Activated CD8-positive, alpha-beta memory T cell treated with anti-CD3 and anti-CD28 coated beads, Interleukin-2, amount 50 U/mL, for 1 hour (primary cell): Measurements from ENCODE around the gene COL6A5.
"Not testable (repeated sequence)": the region's sequence is repeated elsewhere in the genome, so short reads cannot be mapped to it uniquely, and the experiment has no call there.

Experiments
- DNase-seq: peaks from one replicate; pipeline ENCODE4 v3.0.0-alpha.2; 2020; ENCODE audit errors: extremely low read depth

Gene COL6A5

GRCh38 chr3:130433306-130433705, 87.8 kb downstream of the COL6A5 start:
- no peak for DNase-seq

DNA sequence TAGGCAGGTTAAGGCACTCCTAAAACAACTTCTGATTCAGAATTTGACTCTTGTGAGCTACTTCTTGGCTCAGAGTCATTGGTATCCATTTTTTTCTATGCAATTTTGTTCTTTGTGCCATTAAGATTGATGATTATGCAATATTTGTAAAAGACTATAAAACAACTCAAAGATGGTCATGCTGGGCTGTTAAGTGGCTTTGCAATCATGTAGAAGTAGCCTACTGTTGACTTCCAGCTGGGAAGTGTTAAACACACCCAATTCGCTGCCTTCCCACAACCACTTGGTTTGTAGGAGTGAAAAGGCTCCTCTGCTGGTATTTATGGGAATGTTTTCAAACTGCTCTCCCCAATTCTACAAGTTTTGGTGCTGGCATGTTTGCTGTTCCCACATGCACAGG, 96.8 kb downstream of the COL6A5 start:
- DNase-seq: no peak

DNA sequence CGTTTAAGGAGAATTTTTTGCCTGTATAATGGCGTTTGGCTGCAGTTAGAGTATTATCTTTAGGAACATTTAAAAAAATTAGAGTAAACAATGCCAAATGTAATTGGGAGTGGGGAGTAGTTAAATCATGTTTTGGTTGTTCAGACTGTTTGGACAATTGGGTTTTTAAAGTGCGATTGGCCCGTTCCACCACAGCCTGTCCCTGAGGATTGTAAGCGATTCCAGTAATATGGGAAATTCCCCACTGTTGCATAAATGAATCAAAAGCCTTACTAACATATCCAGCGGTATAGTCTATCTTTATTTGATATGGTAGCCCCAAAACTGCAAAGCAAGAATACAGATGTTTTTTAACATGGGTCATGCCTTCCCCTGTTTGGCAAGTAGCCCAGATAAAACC, 101.4 kb downstream of the COL6A5 start:
- not testable (repeated sequence) for DNase-seq

DNA sequence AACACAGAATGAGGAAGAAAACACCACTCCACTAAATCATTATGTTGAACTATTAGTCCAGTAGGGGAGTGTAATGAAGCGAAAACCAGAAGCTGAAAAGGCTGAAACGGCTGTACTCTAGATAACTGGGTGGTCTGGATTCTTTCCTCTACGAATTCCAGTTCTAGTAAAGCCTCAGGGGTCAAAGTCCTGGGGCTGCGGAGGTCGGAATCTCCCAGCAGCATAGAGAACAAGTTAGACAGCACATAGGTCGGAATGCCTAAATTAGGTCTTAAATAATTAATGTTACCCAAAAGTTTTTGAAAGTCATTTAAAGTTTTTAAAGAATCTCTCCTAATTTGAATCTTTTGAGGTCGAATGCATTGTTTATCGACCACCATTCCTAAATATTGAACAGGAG, 102.7 kb downstream of the COL6A5 start:
- not testable (repeated sequence) for DNase-seq

GRCh38 chr3:130456540-130456939, 111.1 kb downstream of the COL6A5 start:
- DNase-seq: no peak

DNA sequence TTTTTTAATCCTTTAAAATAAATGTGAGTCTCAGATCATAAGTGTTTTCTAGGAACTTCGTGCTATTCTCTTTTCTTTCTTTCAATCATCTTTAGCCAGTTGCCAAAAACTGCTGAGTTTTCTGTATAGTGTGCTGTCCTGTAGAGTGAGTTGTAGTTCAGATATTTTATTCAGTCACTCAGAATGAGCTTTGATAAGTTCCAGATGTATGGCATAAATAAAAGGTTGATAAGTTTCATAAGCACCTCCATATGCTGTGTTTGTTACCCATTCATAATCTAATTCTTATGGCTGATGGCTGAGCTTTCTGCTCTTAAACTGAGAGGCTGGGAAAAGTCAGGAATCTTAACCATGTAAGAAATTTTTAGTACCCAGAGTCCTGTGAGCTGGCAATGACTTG, 112.2 kb downstream of the COL6A5 start:
- DNase-seq: no peak

GRCh38 chr3:130459944-130460343, 114.5 kb downstream of the COL6A5 start:
- DNase-seq: no peak

GRCh38 chr3:130462089-130462488, 116.6 kb downstream of the COL6A5 start:
- no peak for DNase-seq

DNA sequence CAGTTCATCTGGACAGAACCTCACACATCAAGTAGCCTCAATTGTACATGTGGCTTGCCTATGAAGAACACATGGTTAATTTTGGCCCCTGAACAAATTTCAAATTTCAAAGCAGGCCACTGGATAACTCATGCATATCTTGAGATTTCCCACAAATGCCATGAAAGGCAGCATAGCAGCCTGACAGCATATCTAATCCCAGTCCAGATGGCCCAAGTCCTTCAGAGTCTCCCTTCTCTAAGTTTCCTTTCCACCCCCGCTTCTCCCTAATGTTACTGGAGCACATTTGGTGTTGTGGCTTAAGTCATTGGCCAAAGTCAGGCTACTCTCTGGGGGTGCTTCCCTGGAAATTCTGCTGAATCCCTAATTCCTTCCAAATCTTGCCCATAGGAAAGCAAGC, 117.7 kb downstream of the COL6A5 start:
- no peak for DNase-seq

- DNase-seq: no peak
Observed at GRCh38 chr3:130465521-130465920, 120.0 kb downstream of the COL6A5 start.

- no peak for DNase-seq
Observed at GRCh38 chr3:130468311-130468710, 122.8 kb downstream of the COL6A5 start.

DNA sequence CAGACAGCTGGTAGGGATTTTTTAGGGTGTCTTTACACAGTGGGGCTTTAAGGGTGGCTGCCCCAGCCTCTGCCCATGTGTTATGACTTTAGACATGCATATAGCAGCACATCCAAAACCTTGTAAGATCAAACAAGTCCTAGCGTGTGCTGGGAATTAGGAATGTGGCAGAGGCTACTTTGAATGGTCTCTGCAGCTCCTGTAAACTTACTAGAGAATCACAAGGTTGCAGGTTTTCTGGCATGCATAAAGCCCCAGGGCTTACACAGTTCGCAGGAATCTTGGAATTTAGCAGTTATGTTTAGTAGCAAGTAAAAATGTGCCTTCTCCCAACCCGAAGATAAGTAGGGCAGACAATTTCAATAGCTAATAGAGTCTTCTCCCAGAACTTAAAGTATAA, 124.7 kb downstream of the COL6A5 start:
- no peak for DNase-seq

DNA sequence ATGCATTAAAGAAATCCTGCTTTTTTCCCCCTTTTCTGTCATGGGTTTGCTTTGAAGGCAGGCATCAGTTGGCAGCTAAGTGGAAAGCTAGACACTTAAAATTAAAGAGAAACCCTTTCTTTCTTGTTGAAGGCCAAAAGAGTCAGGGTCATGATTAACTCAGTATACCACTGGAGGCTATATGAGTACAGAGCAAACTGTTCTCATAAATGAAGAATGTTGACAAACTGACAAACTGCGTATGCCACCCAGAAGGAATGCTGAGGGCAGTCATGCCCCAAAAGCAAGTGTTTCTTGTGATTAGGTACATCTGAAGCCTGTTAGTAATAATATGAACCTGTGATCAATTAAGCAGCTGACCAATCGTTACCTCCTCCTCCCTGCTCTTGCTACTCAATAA, 127.9 kb downstream of the COL6A5 start:
- no peak for DNase-seq

DNA sequence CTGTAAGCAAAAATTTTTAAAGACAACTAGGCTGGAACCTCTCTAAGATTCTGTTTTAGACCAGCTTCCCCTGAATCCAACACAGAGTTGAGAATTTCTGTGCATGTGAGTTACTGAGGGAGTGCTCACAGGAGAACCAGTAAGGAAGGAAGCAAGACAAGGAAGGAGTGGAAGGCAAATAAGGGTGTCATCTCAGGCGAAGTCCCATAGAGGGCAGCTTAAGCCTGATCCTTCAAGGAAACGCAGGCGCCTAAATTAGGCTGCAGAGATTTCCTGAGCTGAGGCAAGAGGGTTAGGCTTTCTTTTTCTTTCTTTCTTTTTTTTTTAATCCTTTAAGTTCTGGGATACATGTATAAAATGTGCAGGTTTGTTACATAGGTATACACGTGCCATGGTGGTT, 135.3 kb downstream of the COL6A5 start:
- no peak for DNase-seq

DNA sequence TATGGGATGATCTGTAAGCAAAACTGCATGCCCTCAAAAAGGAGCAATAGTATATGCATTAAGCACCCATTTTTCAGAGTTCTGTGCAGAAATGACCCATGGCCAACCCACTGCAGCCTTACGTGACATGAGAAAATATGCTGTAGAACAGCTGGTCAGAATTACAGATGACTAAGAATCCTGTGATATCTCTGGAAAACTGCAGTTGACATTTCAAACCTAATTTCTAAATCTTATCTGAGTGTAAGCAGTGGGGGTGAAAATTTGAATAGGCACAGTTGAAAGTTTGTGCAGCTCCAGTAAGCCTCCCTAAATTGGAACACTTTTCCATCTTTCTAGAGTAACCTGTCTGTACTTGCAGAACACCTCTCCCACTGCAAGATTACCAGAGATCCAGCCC, 142.8 kb downstream of the COL6A5 start:
- no peak for DNase-seq

DNA sequence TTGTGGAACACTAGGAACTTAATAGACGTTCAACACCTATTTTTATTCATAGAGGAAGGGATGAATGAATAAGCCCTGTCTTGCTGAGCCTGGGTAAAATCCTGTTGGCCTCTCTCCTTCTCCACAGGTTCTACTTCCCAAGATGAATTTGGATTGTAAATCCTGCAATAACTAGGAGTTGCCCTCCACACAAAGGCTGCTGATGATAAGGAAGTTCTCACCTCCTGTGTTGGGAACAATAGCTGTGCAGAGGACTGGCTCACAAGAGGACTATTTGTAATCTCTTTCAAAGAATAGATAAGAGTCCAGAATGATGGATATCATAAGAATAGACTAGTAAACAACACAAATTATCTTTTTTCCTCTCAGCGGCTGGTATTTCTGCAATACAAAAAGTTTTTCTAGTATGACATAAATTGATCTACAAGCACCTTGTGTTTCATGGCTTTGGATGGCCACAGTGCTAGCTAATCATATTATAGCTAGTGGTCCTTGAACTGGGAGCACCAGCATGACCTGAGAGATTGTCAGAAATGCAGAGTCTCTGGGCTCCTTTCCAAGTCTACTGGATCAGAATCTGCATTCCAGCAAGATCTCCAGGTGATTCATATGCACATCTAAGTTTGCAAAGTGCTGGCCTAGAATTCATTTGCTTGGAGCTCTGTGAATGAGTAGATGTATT, 143.4 kb downstream of the COL6A5 start:
- no peak for DNase-seq

DNA sequence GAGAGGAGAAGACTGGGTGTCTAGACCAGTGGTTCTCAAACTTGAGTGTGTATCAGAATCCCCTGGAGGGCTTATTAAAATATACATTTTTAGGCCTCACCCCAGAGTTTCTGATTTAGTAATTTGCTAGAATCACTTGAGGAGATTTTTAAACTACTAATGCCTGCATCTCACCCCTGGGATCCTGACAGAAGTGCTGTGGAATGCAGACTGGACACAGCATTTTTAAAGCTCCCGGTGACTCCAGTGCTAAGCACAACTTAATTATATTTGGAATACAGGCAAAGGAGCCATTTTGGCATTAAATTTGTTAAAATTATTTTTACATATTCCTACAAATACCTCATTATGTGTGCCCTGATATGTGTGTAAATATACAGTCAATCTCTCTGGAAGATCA, 144.8 kb downstream of the COL6A5 start:
- DNase-seq: no peak

- DNase-seq: no peak
Observed at GRCh38 chr3:130491431-130491830, 146.0 kb downstream of the COL6A5 start.

- DNase-seq: no peak
Observed at GRCh38 chr3:130504701-130505100, 159.2 kb downstream of the COL6A5 start.

- DNase-seq: no peak
Observed at GRCh38 chr3:130506031-130506430, 160.6 kb downstream of the COL6A5 start.

GRCh38 chr3:130507746-130508145, 162.3 kb downstream of the COL6A5 start:
- no peak for DNase-seq

- no peak for DNase-seq
Observed at GRCh38 chr3:130509008-130509407, 163.5 kb downstream of the COL6A5 start.

DNA sequence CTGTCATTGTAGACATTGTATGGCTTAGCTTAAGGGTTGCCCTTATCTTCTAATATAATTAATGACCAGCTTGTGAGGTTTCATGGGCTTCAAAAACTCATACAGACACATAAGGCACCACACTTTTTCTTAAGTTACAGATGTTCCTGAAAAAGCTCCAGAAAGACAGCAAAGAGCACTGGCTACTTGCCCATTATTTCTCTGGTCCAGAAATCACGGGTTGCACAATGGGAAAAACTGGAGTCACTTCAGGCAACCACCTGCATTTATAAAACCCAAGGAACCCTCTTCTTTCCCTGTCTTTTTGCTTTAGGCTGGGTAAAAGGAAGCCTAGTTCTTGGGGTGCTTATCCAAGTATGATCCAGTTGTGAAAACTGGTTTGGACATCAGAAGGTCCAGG, 169.2 kb downstream of the COL6A5 start:
- no peak for DNase-seq

- DNase-seq: no peak
Observed at GRCh38 chr3:130515755-130516154, 170.3 kb downstream of the COL6A5 start.
